Thymus (tissue), 11 donors: ENCODE results near the gene SPCS1. TPM values are rescaled to one million over a fixed set of nuclear protein-coding genes. Genes with fewer than 3 reads are reported as not detected.

Experiments used
- DNase-seq, 9 donors: peaks; one replicate each; pipeline ENCODE4 v3.0.0-alpha.2; 2013; ENCODE audit warnings: low spot score in 9 of 9, low read depth in 6 of 9, missing footprints in 1 of 9
- H3K27ac ChIP-seq, 2 donors: one replicate each; pipeline ENCODE4 v1.5.1; 2013; ENCODE audit warnings: control low read depth in 1 of 2, low read depth in 1 of 2, low read length in 1 of 2, mild to moderate bottlenecking in 1 of 2, moderate library complexity in 1 of 2
- H3K27me3 ChIP-seq, 2 donors: one replicate each; pipeline ENCODE4 v1.5.1; 2013; ENCODE audit warnings: low read length in 1 of 2; ENCODE audit not compliant: control insufficient read depth in 2 of 2, insufficient read depth in 1 of 2
- H3K36me3 ChIP-seq, 2 donors: one replicate each; pipeline ENCODE4 v1.5.1; 2013; ENCODE audit warnings: low read length in 1 of 2, mild to moderate bottlenecking in 1 of 2, moderate library complexity in 1 of 2; ENCODE audit not compliant: control insufficient read depth in 2 of 2, insufficient read depth in 2 of 2
- H3K4me1 ChIP-seq, 2 donors: one replicate each; pipeline ENCODE4 v1.5.1; 2013; ENCODE audit warnings: low read length in 2 of 2; ENCODE audit not compliant: control insufficient read depth in 2 of 2, insufficient read depth in 2 of 2
- H3K4me3 ChIP-seq, 2 donors: one replicate each; pipeline ENCODE4 v1.5.1; 2013; ENCODE audit warnings: low read length in 2 of 2, control low read depth in 1 of 2, mild to moderate bottlenecking in 1 of 2
- H3K9me3 ChIP-seq, 2 donors: one replicate each; pipeline ENCODE4 v1.5.1; 2013; ENCODE audit warnings: low read length in 1 of 2, mild to moderate bottlenecking in 1 of 2; ENCODE audit not compliant: control insufficient read depth in 2 of 2, insufficient read depth in 1 of 2
- WGBS: extraction: QIAGEN DNeasy Blood & Tissue Kit; methylation state at CpG from one replicate; pipeline ENCODE4 v1.1.7; 2013; 5-methylcytosine and 5-hydroxymethylcytosine counted together
- polyA plus RNA-seq: library from polyadenylated mRNA; stranded (reverse); fragments of 200-250 nt; gene quantifications from one replicate; pipeline ENCODE4 v1.2.3, GENCODE V29; 2013
- total RNA-seq: library from RNA; stranded (reverse); fragments of 120-200 nt; gene quantifications from one replicate; pipeline ENCODE4 v1.2.4, GENCODE V29; 2013
- donor health status: healthy.

SPCS1 gene
- total and polyA plus RNA-seq, 2 donors, result 71.0 to 167 TPM

GRCh38 chr3:52679199-52679538 lies 26.7 kb upstream of the SPCS1 start:
- H3K27ac ChIP-seq, result no peak overlapping the region
- no peak for DNase-seq
- peaks cover 5 to 6% of the 10 kb centered on the region in 2 donors for H3K4me1 ChIP-seq
- H3K9me3 ChIP-seq, result no peaks in the 10 kb centered on the region
- H3K4me3 ChIP-seq, result no peak overlapping the region
- 95% methylated on average over 3 of the region's 3 CpGs for WGBS
- no peaks in the 10 kb centered on the region for H3K27me3 ChIP-seq
- peaks cover 25 to 57% of the 10 kb centered on the region in 2 donors for H3K36me3 ChIP-seq

DNA sequence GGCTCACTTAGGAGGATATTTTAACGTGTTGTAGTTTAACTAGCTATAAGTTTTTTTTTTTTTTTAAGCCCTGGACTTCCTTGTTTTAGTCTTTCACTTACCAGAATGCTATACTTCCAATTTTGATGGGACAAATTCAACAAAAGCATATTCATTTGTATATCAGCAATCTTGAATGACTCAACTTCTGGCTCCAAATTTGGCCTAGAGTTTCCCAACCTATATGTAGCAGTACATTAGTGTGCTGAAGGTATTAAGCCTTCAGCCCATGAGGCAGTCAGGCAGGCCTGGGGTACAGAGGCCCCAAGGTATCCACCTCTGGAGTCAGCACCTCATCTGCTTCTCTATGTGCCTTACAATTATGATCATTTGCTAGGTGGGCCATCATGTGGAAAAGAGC lies 26.1 kb upstream of the SPCS1 start:
- H3K4me1 ChIP-seq, result peaks cover 5 to 8% of the 10 kb centered on the region in 2 donors
- 96% methylated on average over 1 of the region's 1 CpG for WGBS
- no peak overlapping the region for H3K27ac ChIP-seq
- H3K27me3 ChIP-seq, result no peaks in the 10 kb centered on the region
- H3K4me3 ChIP-seq, result no peak overlapping the region
- no peaks in the 10 kb centered on the region for H3K9me3 ChIP-seq
- peaks cover 21 to 52% of the 10 kb centered on the region in 2 donors for H3K36me3 ChIP-seq
- DNase-seq, result no peak

DNA sequence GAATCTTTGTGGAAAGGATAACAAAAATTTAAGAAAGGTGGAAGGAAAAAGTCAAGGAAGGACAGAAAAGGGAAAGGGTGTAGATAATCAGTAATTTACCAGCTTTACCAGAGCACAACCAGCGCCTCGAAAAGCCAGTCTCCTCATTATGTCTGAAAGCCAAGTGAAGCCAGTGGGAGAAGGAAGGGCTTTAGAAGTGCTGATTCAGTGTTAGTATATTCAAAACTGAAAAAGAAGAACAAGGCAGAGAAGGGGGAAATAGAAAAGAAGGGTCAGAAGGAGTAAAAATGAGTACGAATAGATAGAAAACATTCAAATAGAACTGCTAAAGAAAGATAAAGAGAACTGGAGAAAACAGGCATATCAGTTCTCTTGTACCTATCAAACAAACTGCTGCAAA lies 24.3 kb upstream of the SPCS1 start:
- DNase-seq, result no peak
- peaks cover 14 to 36% of the 10 kb centered on the region in 2 donors for H3K36me3 ChIP-seq
- H3K27me3 ChIP-seq, result no peaks in the 10 kb centered on the region
- WGBS, result 78% methylated on average over 3 of the region's 3 CpGs
- H3K27ac ChIP-seq, result no peak overlapping the region
- H3K4me1 ChIP-seq, result peaks cover 8 to 10% of the 10 kb centered on the region in 2 donors
- no peak overlapping the region for H3K4me3 ChIP-seq
- H3K9me3 ChIP-seq, result peaks cover 0 to 4% of the 10 kb centered on the region in 2 donors

DNA sequence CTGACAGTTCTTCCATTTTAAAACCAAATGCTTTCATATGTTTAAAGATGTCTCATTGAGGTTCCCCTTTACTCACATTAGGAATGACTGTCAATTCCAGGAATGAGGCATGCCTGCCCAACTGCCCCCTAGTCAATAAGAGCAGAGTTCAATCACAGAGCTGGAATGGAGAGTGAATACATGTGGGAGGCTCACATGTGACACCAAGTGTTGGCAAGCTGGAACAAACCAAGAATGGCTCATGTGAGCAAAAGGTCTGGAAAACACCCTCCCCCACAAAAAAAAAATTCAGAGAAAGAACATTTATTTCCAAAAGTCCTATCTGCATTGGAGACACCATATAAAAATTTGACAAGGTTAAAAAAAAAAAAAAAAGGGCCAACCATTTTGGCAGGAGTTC lies 23.9 kb upstream of the SPCS1 start:
- Histone ChIP-seq H3K27me3 (no peaks in the 10 kb centered on the region), H3K27ac (no peak overlapping the region), H3K9me3 (peaks cover 0 to 4% of the 10 kb centered on the region in 2 donors), H3K4me1 (peaks cover 11 to 12% of the 10 kb centered on the region in 2 donors), H3K36me3 (peaks cover 12 to 35% of the 10 kb centered on the region in 2 donors), H3K4me3 (no peak overlapping the region)
- peak in 1 of 9 donors; percentile 12 for DNase-seq

DNA sequence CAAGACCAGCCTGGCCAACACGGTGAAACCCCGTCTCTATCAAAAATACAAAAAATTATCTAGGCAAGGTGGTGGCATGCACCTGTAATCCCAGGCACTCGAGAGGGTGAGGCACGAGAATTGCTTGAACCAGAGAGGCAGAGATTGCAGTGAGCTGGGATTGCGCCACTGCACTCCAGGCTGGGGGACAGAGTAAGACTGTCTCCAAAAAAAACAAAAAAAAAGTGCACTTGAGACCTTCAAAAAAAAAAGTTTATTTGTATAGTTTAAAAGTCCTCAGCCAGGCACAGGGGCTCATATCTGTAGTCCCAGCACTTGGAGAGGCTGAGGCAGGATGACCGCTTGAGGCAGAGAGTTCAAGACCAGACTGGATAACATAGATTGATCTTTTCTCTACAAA lies 22.3 kb upstream of the SPCS1 start:
- no peak for DNase-seq
- Histone ChIP-seq H3K36me3 (peaks cover 13 to 39% of the 10 kb centered on the region in 2 donors), H3K27ac (no peak overlapping the region)

GRCh38 chr3:52684184-52684583 lies 21.7 kb upstream of the SPCS1 start:
- 89% methylated on average over 5 of the region's 5 CpGs for WGBS
- no peaks in the 10 kb centered on the region for H3K27me3 ChIP-seq
- H3K27ac ChIP-seq, result no peak overlapping the region

More for the DNA sequence above, 22.3 kb upstream of the SPCS1 start:
- Histone ChIP-seq H3K9me3 (peaks cover 0 to 4% of the 10 kb centered on the region in 2 donors), H3K4me1 (peaks cover 12 to 15% of the 10 kb centered on the region in 2 donors), H3K27me3 (no peaks in the 10 kb centered on the region), H3K4me3 (no peak overlapping the region)
- 96% methylated on average over 6 of the region's 6 CpGs for WGBS

GRCh38 chr3:52685285-52685708 lies 20.6 kb upstream of the SPCS1 start:
- Histone ChIP-seq H3K4me1 (peaks cover 12 to 15% of the 10 kb centered on the region in 2 donors), H3K27ac (peak overlapping the region; percentile 80 to 100), H3K9me3 (peaks cover 0 to 4% of the 10 kb centered on the region in 2 donors), H3K36me3 (peaks cover 23 to 40% of the 10 kb centered on the region in 2 donors), H3K4me3 (peak overlapping the region; percentile 78 to 93), H3K27me3 (no peaks in the 10 kb centered on the region)
- DNase-seq, result peak in 7 of 9 donors; percentile 22 to 69 (median 41)
- WGBS, result under 1% methylated on average over 41 of the region's 41 CpGs

More at GRCh38 chr3:52684184-52684583, 21.7 kb upstream of the SPCS1 start:
- Histone ChIP-seq H3K9me3 (peaks cover 0 to 4% of the 10 kb centered on the region in 2 donors), H3K4me3 (peak overlapping the region in 1 of 2 donors; percentile 78), H3K36me3 (peaks cover 15 to 39% of the 10 kb centered on the region in 2 donors), H3K4me1 (peaks cover 12 to 15% of the 10 kb centered on the region in 2 donors)
- DNase-seq, result no peak

DNA sequence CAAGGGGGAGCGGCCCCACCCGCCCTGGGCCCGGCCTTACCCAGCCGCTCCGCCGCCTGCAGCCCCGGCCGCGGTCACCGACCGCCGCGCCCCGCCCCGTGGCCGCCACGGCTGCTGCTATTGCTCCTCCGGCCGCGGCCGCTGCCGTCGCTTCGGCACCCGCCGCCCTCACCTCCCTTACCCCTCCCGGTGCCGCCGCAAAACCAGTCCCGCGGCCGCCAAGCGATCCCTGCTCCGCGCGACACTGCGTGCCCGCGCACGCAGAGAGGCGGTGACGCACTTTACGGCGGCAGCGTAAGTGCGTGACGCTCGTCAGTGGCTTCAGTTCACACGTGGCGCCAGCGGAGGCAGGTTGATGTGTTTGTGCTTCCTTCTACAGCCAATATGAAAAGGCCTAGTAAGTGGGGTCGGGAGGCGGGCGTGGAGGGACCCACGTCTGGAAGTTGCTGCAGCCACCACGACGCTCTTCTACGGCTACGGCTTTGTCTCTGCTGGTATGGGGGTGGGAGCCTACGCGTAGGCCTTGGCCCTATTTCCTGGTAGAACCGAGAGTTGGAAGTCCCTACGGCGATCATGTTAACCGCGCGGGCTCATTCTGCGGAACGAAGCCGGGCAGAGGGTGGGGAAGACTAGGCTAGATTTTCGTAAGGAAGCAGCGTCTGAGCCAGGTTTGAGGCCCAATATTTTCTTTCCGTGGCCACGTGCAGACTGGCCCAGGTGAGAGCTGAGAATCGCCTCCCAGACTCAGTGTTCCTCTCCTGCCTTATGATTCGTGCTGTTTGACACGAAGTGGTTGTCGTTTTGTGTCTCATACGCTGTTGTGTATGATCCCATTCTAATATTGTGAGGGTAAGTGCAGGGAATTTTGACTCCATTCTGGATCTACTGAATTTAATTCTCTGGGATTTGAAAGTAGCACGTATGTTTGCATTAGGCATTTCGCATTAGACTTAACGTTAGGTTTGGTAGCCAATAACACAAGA lies 19.9 kb upstream of the SPCS1 start, which contains the start of the genes GNL3 and PBRM1:
TSS of gene GNL3 (plus strand) at position 324 of the 983 bp plus-strand sequence. CDS start at position 385, 61 bp downstream.
TSS of gene PBRM1 (minus strand) at position 205 of the 983 bp plus-strand sequence.
- H3K27ac ChIP-seq, result peak within 1 kb of the TSS; percentile 85 to 100
- peaks cover 26 to 47% of the 10 kb centered on the region in 2 donors for H3K36me3 ChIP-seq
- DNase-seq, result peak; percentile 90 to 98 (median 94)
- H3K4me3 ChIP-seq, result peak within 1 kb of the TSS; percentile 78 to 93
- peaks cover 12 to 15% of the 10 kb centered on the region in 2 donors for H3K4me1 ChIP-seq
- peaks cover 0 to 4% of the 10 kb centered on the region in 2 donors for H3K9me3 ChIP-seq
- WGBS, result under 1% methylated on average over 82 of the region's 82 CpGs
- H3K27me3 ChIP-seq, result no peaks in the 10 kb centered on the region

- Histone ChIP-seq H3K9me3 (peaks cover 0 to 6% of the 10 kb centered on the region in 2 donors), H3K36me3 (peaks cover 44 to 63% of the 10 kb centered on the region in 2 donors), H3K4me1 (peaks cover 12 to 13% of the 10 kb centered on the region in 2 donors), H3K4me3 (no peak overlapping the region), H3K27me3 (no peaks in the 10 kb centered on the region), H3K27ac (no peak overlapping the region)
- 94% methylated on average over 6 of the region's 6 CpGs for WGBS
- no peak for DNase-seq
Observed at GRCh38 chr3:52688266-52688665, 17.6 kb upstream of the SPCS1 start.
